NCI-H1436 treated with DMSO at 0.1 percent for 48 hours (cell line): ENCODE measurements around the gene MYBPC3.

Source experiments
- DNase-seq: peaks from one replicate; lab custom pipeline; 2025; lab: John Stamatoyannopoulos, UW

Gene MYBPC3

GRCh38 chr11:47352556-47352955, at the start of gene MYBPC3:
Gene MYBPC3 (minus strand): TSS chr11:47352702. CDS start chr11:47352647, 55 bp downstream.
- DNase-seq: no peak

- no peak for DNase-seq
Measured at GRCh38 chr11:47400768-47401279, 48.3 kb upstream of the MYBPC3 start.

GRCh38 chr11:47399860-47400767, 47.6 kb upstream of the MYBPC3 start:
- DNase-seq: no peak

- DNase-seq: no peak
Measured at GRCh38 chr11:47398551-47398950, 46.0 kb upstream of the MYBPC3 start.

- DNase-seq: no peak
Measured at GRCh38 chr11:47398011-47398410, 45.5 kb upstream of the MYBPC3 start.

GRCh38 chr11:47396049-47396320, 43.5 kb upstream of the MYBPC3 start:
- DNase-seq: no peak

GRCh38 chr11:47395223-47396048, 42.9 kb upstream of the MYBPC3 start:
- DNase-seq: no peak

GRCh38 chr11:47394322-47395222, 42.1 kb upstream of the MYBPC3 start:
- DNase-seq: no peak

- no peak for DNase-seq
Measured at GRCh38 chr11:47394050-47394321, 41.5 kb upstream of the MYBPC3 start.

- no peak for DNase-seq
Measured at GRCh38 chr11:47393163-47394049, 40.9 kb upstream of the MYBPC3 start.

- DNase-seq: no peak
Measured at GRCh38 chr11:47392546-47393162, 40.2 kb upstream of the MYBPC3 start.

- no peak for DNase-seq
Measured at GRCh38 chr11:47391711-47392432, 39.4 kb upstream of the MYBPC3 start.

- DNase-seq: no peak
Measured at GRCh38 chr11:47391077-47391583, 38.6 kb upstream of the MYBPC3 start.

GRCh38 chr11:47390422-47390760, 37.9 kb upstream of the MYBPC3 start:
- no peak for DNase-seq

GRCh38 chr11:47389577-47390421, 37.3 kb upstream of the MYBPC3 start:
- DNase-seq: no peak

GRCh38 chr11:47388697-47389576, 36.4 kb upstream of the MYBPC3 start:
- no peak for DNase-seq

GRCh38 chr11:47387944-47388696, 35.6 kb upstream of the MYBPC3 start:
- no peak for DNase-seq
